GM12874 (cell line): Measurements from ENCODE around the gene DSG3.

Experiments
- CTCF ChIP-seq: IDR thresholded peaks from 2 replicates; pipeline ENCODE4 v1.5.1; 2011; ENCODE audit warnings: low read depth, mild to moderate bottlenecking, control low read depth, low read length, moderate library complexity; ENCODE audit not compliant: insufficient read depth

DSG3 gene

GRCh38 chr18:31526374-31526773, 78.8 kb downstream of the DSG3 start:
- TF ChIP-seq CTCF: no peak
